Stomach (tissue), 4 donors: ENCODE results near the gene KLK14.

Experiments used
- CTCF ChIP-seq, 7 experiments: fragments of 450-650 bp in 4 of 7; fragments of 200-600 bp in 3 of 7; sonication (generic) in 3 of 7; IDR thresholded peaks; one replicate each; pipeline ENCODE4 v1.5.1; 2016 to 2019; ENCODE audit warnings: antibody characterized with exemption in 7 of 7, control low read depth in 2 of 7, mild to moderate bottlenecking in 1 of 7
- EP300 ChIP-seq: sonication (generic); formaldehyde crosslinking; IDR thresholded peaks from one replicate; pipeline ENCODE4 v1.6.1; 2017; ENCODE audit warnings: antibody characterized with exemption
- POLR2A ChIP-seq, 4 donors: fragments of 450-650 bp; IDR thresholded peaks; one replicate each; pipeline ENCODE4 v1.6.1; 2016; ENCODE audit warnings: antibody characterized with exemption in 4 of 4, control low read depth in 2 of 4, mild to moderate bottlenecking in 1 of 4, moderate library complexity in 1 of 4

GRCh38 chr19:51064534-51065220, 18.0 kb downstream of the KLK14 start, which contains the start of gene KLK13:
- TF ChIP-seq CTCF (IDR thresholded peaks at IDR 0.05) (no peak), EP300 (no peak), POLR2A (IDR thresholded peaks at IDR 0.05) (no peak)
